ENCODE results near the gene SRPK3.

DNA sequence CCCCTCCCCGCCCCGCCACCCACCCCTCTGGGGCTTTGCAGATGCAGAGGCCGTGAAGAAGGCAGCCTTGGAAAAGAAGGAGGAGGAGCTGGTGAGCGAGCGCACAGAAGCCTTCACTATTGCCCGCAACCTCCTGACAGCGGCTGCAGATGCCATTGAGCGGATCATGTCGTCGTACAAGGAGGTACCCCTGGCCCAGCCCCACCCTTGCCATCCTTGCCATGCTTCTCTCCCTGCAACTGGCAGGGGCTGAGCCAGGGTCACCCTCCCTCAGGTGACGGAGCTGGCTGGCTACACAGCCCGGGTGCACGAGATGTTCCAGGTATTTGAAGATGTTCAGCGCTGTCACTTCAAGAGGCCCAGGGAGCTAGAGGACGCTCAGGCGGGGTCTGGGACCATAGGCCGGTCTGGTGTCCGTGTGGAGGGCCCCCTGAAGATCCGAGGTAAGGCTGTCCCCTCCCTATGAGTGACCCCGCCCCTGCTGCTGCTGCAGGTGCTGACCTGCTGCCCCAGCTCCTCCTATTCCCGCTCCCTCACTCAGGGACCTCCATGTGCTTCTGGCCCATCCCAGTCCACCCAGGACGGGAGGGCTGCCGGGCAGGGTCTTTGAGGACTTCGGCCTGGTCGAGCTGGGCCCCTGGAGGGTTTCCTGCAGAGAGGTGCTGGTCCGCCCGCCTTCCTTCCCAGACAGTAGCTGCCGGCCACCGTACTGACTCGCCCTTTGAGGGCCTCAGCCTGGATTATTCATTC, 44.6 kb upstream of the SRPK3 start:
- TF ChIP-seq POLR2AphosphoS5 (IDR thresholded peaks at IDR 0.05; ENCODE audit: low read depth) (no peak), GABPA (IDR thresholded peaks at IDR 0.05; ENCODE audit: low read depth) (no peak)
- TF ChIP-seq, protein P1, sequence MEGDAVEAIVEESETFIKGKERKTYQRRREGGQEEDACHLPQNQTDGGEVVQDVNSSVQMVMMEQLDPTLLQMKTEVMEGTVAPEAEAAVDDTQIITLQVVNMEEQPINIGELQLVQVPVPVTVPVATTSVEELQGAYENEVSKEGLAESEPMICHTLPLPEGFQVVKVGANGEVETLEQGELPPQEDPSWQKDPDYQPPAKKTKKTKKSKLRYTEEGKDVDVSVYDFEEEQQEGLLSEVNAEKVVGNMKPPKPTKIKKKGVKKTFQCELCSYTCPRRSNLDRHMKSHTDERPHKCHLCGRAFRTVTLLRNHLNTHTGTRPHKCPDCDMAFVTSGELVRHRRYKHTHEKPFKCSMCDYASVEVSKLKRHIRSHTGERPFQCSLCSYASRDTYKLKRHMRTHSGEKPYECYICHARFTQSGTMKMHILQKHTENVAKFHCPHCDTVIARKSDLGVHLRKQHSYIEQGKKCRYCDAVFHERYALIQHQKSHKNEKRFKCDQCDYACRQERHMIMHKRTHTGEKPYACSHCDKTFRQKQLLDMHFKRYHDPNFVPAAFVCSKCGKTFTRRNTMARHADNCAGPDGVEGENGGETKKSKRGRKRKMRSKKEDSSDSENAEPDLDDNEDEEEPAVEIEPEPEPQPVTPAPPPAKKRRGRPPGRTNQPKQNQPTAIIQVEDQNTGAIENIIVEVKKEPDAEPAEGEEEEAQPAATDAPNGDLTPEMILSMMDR (IDR thresholded peaks at IDR 0.05; ENCODE audit: insufficient read depth, low read length): no peak
- TF ChIP-seq, protein P2, sequence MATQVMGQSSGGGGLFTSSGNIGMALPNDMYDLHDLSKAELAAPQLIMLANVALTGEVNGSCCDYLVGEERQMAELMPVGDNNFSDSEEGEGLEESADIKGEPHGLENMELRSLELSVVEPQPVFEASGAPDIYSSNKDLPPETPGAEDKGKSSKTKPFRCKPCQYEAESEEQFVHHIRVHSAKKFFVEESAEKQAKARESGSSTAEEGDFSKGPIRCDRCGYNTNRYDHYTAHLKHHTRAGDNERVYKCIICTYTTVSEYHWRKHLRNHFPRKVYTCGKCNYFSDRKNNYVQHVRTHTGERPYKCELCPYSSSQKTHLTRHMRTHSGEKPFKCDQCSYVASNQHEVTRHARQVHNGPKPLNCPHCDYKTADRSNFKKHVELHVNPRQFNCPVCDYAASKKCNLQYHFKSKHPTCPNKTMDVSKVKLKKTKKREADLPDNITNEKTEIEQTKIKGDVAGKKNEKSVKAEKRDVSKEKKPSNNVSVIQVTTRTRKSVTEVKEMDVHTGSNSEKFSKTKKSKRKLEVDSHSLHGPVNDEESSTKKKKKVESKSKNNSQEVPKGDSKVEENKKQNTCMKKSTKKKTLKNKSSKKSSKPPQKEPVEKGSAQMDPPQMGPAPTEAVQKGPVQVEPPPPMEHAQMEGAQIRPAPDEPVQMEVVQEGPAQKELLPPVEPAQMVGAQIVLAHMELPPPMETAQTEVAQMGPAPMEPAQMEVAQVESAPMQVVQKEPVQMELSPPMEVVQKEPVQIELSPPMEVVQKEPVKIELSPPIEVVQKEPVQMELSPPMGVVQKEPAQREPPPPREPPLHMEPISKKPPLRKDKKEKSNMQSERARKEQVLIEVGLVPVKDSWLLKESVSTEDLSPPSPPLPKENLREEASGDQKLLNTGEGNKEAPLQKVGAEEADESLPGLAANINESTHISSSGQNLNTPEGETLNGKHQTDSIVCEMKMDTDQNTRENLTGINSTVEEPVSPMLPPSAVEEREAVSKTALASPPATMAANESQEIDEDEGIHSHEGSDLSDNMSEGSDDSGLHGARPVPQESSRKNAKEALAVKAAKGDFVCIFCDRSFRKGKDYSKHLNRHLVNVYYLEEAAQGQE (IDR thresholded peaks at IDR 0.05; ENCODE audit: insufficient replicate concordance, low read depth): no peak
